Mammary epithelial cell (primary cell): ENCODE data around the gene ABHD10.
"Not testable (repeated sequence)": the region's sequence is repeated elsewhere in the genome, so short reads cannot be mapped to it uniquely, and the experiment has no call there.

Experiments used
- CTCF ChIP-seq, 2 donors: IDR thresholded peaks in 1 of 2; conservative IDR thresholded peaks in 1 of 2; 2 replicates each; pipeline ENCODE4 v1.5.1; 2011 to 2012; ENCODE audit warnings: inconsistent platforms in 2 of 2, low read length in 2 of 2, mild to moderate bottlenecking in 2 of 2, control low read depth in 1 of 2, low read depth in 1 of 2; ENCODE audit not compliant: insufficient read depth in 1 of 2; ENCODE audit errors: extremely low read depth in 1 of 2
- EZH2 ChIP-seq: IDR thresholded peaks from 2 replicates; pipeline ENCODE4 v1.6.1; 2012; ENCODE audit warnings: low read length, inconsistent platforms, borderline replicate concordance

- not testable (repeated sequence) for TF ChIP-seq CTCF (conservative IDR thresholded peaks at IDR 0.05 in 1 of 2, IDR thresholded peaks at IDR 0.05 in 1 of 2; ENCODE audit: extremely low read depth in 1 of 2, insufficient read depth in 1 of 2, low read depth in 1 of 2, low read length in 2 of 2); EZH2
Observed at GRCh38 chr3:112037194-112037593, 58.4 kb downstream of the ABHD10 start.
